Measurements from ENCODE around the gene OLFML2B.

OLFML2B gene

GRCh38 chr1:162003061-162003829, 20.4 kb downstream of the OLFML2B start:
- H3K27ac ChIP-seq (ENCODE audit: low read length): no peak overlapping the region
- H3K27me3 ChIP-seq (ENCODE audit: insufficient read depth, low read length, poor library complexity): peaks cover 10% of the 10 kb centered on the region
- H3K36me3 ChIP-seq (ENCODE audit: insufficient read depth, low read length): no peaks in the 10 kb centered on the region
- TF ChIP-seq CTCF (IDR thresholded peaks at IDR 0.05; ENCODE audit: borderline replicate concordance, extremely low read depth, low read length, poor library complexity, severe bottlenecking): no peak
- TF ChIP-seq EZH2 (IDR thresholded peaks at IDR 0.05; ENCODE audit: borderline replicate concordance, low read depth, low read length, severe bottlenecking): no peak
- ATAC-seq (ENCODE audit: insufficient read depth, low read depth) (no peak), DNase-seq (no peak)
- no peaks in the 10 kb centered on the region for H4K20me1 ChIP-seq (ENCODE audit: insufficient read depth, low read length)
- H3K9me3 ChIP-seq (ENCODE audit: insufficient read depth, low read length, severe bottlenecking): no peaks in the 10 kb centered on the region
- no peak overlapping the region for H2AFZ ChIP-seq (ENCODE audit: low read depth, low read length)
- no peak overlapping the region for H3K4me3 ChIP-seq (ENCODE audit: low read depth in 1 of 2, low read length in 2 of 2)
- no peak overlapping the region for H3K9ac ChIP-seq (ENCODE audit: low read depth, low read length)
- H3K4me2 ChIP-seq (ENCODE audit: insufficient read depth, low read length): no peak overlapping the region
- no peaks in the 10 kb centered on the region for H3K4me1 ChIP-seq (ENCODE audit: insufficient read depth, low read length)
- H3K79me2 ChIP-seq (ENCODE audit: insufficient read depth, low read length): no peaks in the 10 kb centered on the region

DNA sequence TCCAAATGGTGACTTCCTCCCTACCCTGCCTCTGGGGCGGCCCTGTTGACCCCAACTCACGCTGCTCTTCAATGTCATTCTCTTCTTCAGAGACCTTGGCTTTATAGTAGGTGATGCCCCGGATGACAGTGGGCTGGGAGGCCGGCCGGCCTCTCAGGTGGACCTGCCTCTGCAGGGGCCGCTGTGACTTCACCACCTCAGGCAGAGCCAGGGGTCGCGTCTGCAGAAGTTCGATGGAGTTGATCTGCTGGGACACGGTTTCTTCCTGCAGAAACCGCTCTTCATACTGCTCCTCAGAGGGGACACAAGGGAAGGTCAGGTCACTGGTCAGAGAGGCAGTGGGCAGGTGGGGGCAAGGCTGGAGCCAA, 23.6 kb downstream of the OLFML2B start:
- TF ChIP-seq EZH2 (IDR thresholded peaks at IDR 0.05; ENCODE audit: borderline replicate concordance, low read depth, low read length, severe bottlenecking) (no peak), CTCF (IDR thresholded peaks at IDR 0.05; ENCODE audit: borderline replicate concordance, extremely low read depth, low read length, poor library complexity, severe bottlenecking) (no peak)
- Histone ChIP-seq H3K79me2 (ENCODE audit: insufficient read depth, low read length) (no peaks in the 10 kb centered on the region), H3K36me3 (ENCODE audit: insufficient read depth, low read length) (no peaks in the 10 kb centered on the region), H4K20me1 (ENCODE audit: insufficient read depth, low read length) (no peaks in the 10 kb centered on the region), H3K9me3 (ENCODE audit: insufficient read depth, low read length, severe bottlenecking) (no peaks in the 10 kb centered on the region), H3K27ac (ENCODE audit: low read length) (no peak overlapping the region), H3K9ac (ENCODE audit: low read depth, low read length) (no peak overlapping the region), H3K4me2 (ENCODE audit: insufficient read depth, low read length) (no peak overlapping the region), H3K4me1 (ENCODE audit: insufficient read depth, low read length) (no peaks in the 10 kb centered on the region), H3K4me3 (ENCODE audit: low read depth in 1 of 2, low read length in 2 of 2) (no peak overlapping the region), H3K27me3 (ENCODE audit: insufficient read depth, low read length, poor library complexity) (no peaks in the 10 kb centered on the region), H2AFZ (ENCODE audit: low read depth, low read length) (no peak overlapping the region)
- no peak for DNase-seq
- no peak for ATAC-seq (ENCODE audit: insufficient read depth, low read depth)

GRCh38 chr1:161999301-162000052, 24.2 kb downstream of the OLFML2B start:
- H3K27me3 ChIP-seq (ENCODE audit: insufficient read depth, low read length, poor library complexity): no peaks in the 10 kb centered on the region
- H3K4me1 ChIP-seq (ENCODE audit: insufficient read depth, low read length): no peaks in the 10 kb centered on the region
- H3K9me3 ChIP-seq (ENCODE audit: insufficient read depth, low read length, severe bottlenecking): no peaks in the 10 kb centered on the region
- H3K79me2 ChIP-seq (ENCODE audit: insufficient read depth, low read length): no peaks in the 10 kb centered on the region
- no peak overlapping the region for H3K9ac ChIP-seq (ENCODE audit: low read depth, low read length)
- DNase-seq: no peak
- no peak for TF ChIP-seq CTCF (IDR thresholded peaks at IDR 0.05; ENCODE audit: borderline replicate concordance, extremely low read depth, low read length, poor library complexity, severe bottlenecking)
- no peak for TF ChIP-seq EZH2 (IDR thresholded peaks at IDR 0.05; ENCODE audit: borderline replicate concordance, low read depth, low read length, severe bottlenecking)
- H2AFZ ChIP-seq (ENCODE audit: low read depth, low read length): no peak overlapping the region
- no peak overlapping the region for H3K4me3 ChIP-seq (ENCODE audit: low read depth in 1 of 2, low read length in 2 of 2)
- no peaks in the 10 kb centered on the region for H3K36me3 ChIP-seq (ENCODE audit: insufficient read depth, low read length)
- H3K27ac ChIP-seq (ENCODE audit: low read length): no peak overlapping the region
- H3K4me2 ChIP-seq (ENCODE audit: insufficient read depth, low read length): no peak overlapping the region
- ATAC-seq (ENCODE audit: insufficient read depth, low read depth): no peak
- no peaks in the 10 kb centered on the region for H4K20me1 ChIP-seq (ENCODE audit: insufficient read depth, low read length)
